OCI-LY1 (cell line): ENCODE measurements around the gene WDR11.

ENCODE experiments used
- H2AFZ ChIP-seq: fragments of 200-600 bp; sonication (generic), shearing (Covaris generic); 2 replicates; pipeline ENCODE4 v1.6.0; 2014; ENCODE audit warnings: antibody characterized with exemption, mild to moderate bottlenecking, low read length
- H3F3A ChIP-seq: fragments of 200-600 bp; sonication (generic), shearing (Covaris generic); 2 replicates; pipeline ENCODE4 v1.6.0; 2014; ENCODE audit warnings: mild to moderate bottlenecking, antibody characterized with exemption, low read length, moderate library complexity; ENCODE audit not compliant: insufficient read depth
- H3K27ac ChIP-seq: fragments of 200-600 bp; sonication (generic); 2 replicates; pipeline ENCODE4 v1.5.1; 2014; ENCODE audit warnings: low read length, mixed run types, mild to moderate bottlenecking, low read depth; ENCODE audit not compliant: poor library complexity, severe bottlenecking
- H3K27me3 ChIP-seq: fragments of 200-600 bp; sonication (generic); 2 replicates; pipeline ENCODE4 v1.6.0; 2014; ENCODE audit warnings: antibody characterized with exemption, mild to moderate bottlenecking, low read length, moderate library complexity; ENCODE audit not compliant: insufficient read depth
- H3K36me3 ChIP-seq: fragments of 200-600 bp; sonication (generic); 2 replicates; pipeline ENCODE4 v1.6.1; 2014; ENCODE audit warnings: mild to moderate bottlenecking, antibody characterized with exemption, low read length, moderate library complexity, mixed read lengths; ENCODE audit not compliant: insufficient read depth
- H3K4me1 ChIP-seq: fragments of 200-600 bp; sonication (generic); 2 replicates; pipeline ENCODE4 v1.5.1; 2014; ENCODE audit warnings: mild to moderate bottlenecking, low read length, moderate library complexity; ENCODE audit not compliant: insufficient read depth, severe bottlenecking
- H3K4me2 ChIP-seq: fragments of 200-600 bp; sonication (generic), shearing (Covaris generic); 2 replicates; pipeline ENCODE4 v1.6.1; 2014; ENCODE audit warnings: low read length
- H3K4me3 ChIP-seq: fragments of 200-600 bp; sonication (generic); 2 replicates; pipeline ENCODE4 v1.5.1; 2014; ENCODE audit warnings: low read length, low read depth, mild to moderate bottlenecking, mixed read lengths; ENCODE audit not compliant: poor library complexity, severe bottlenecking
- H3K79me2 ChIP-seq: fragments of 200-600 bp; shearing (Covaris generic); 2 replicates; pipeline ENCODE4 v1.6.1; 2016; ENCODE audit warnings: mixed run types, low read length, mixed read lengths; ENCODE audit not compliant: insufficient read depth
- H3K9ac ChIP-seq: fragments of 200-600 bp; sonication (generic), shearing (Covaris generic); 2 replicates; pipeline ENCODE4 v1.6.1; 2014; ENCODE audit warnings: mild to moderate bottlenecking, low read length, mixed read lengths
- H3K9me2 ChIP-seq: fragments of 200-600 bp; sonication (generic), shearing (Covaris generic); 2 replicates; pipeline ENCODE4 v1.6.1; 2014; ENCODE audit warnings: low read depth, mild to moderate bottlenecking, low read length, mixed read lengths
- H3K9me3 ChIP-seq: fragments of 200-600 bp; shearing (Covaris generic); 2 replicates; pipeline ENCODE4 v1.6.1; 2014; ENCODE audit warnings: low read length, mixed read lengths
- H4K20me1 ChIP-seq: fragments of 200-600 bp; sonication (generic), shearing (Covaris generic); 2 replicates; pipeline ENCODE4 v1.6.0; 2016; ENCODE audit warnings: mild to moderate bottlenecking, low read length; ENCODE audit not compliant: insufficient read depth
- CTCF ChIP-seq: fragments of 200-600 bp; sonication (generic), shearing (Covaris generic); IDR thresholded peaks from 2 replicates; pipeline ENCODE4 v1.5.1; 2017; ENCODE audit warnings: mild to moderate bottlenecking, antibody characterized with exemption, low read length, moderate library complexity, mixed read lengths
- EZH2 ChIP-seq: fragments of 200-600 bp; sonication (generic), shearing (Covaris generic); IDR thresholded peaks from 2 replicates; pipeline ENCODE4 v1.8.0; 2017; ENCODE audit warnings: borderline replicate concordance, mixed run types, mild to moderate bottlenecking, antibody characterized with exemption, low read length, moderate library complexity, mixed read lengths

Gene WDR11

GRCh38 chr10:120941501-120941900, 90.3 kb downstream of the WDR11 start:
- Histone ChIP-seq H4K20me1 (no peaks in the 10 kb centered on the region), H3K27me3 (peaks cover 5% of the 10 kb centered on the region; the same call in 1 of the 2 replicates), H3K9me3 (no peaks in the 10 kb centered on the region), H3K36me3 (no peaks in the 10 kb centered on the region), H3K9ac (no peak overlapping the region), H3K4me1 (no peaks in the 10 kb centered on the region), H3K4me3 (no peak overlapping the region), H3F3A (no peaks in the 10 kb centered on the region), H3K27ac (no peak overlapping the region), H2AFZ (no peak overlapping the region), H3K9me2 (no peaks in the 10 kb centered on the region), H3K4me2 (no peak overlapping the region), H3K79me2 (no peaks in the 10 kb centered on the region)
- TF ChIP-seq EZH2 (no peak), CTCF (no peak)

GRCh38 chr10:120942806-120943413, 91.7 kb downstream of the WDR11 start:
- no peaks in the 10 kb centered on the region for H3K9me3 ChIP-seq
- no peaks in the 10 kb centered on the region for H3K36me3 ChIP-seq
- no peak overlapping the region for H3K4me2 ChIP-seq
- H3K9ac ChIP-seq: no peak overlapping the region
- no peak for TF ChIP-seq EZH2
- peak; percentile 79 for TF ChIP-seq CTCF
- no peaks in the 10 kb centered on the region for H3F3A ChIP-seq
- H3K27ac ChIP-seq: no peak overlapping the region
- H3K4me3 ChIP-seq: no peak overlapping the region
- no peak overlapping the region for H2AFZ ChIP-seq
- no peaks in the 10 kb centered on the region for H3K9me2 ChIP-seq
- H3K4me1 ChIP-seq: no peaks in the 10 kb centered on the region
- H3K27me3 ChIP-seq: peaks cover 5% of the 10 kb centered on the region; the same call in 1 of the 2 replicates
- no peaks in the 10 kb centered on the region for H3K79me2 ChIP-seq
- no peaks in the 10 kb centered on the region for H4K20me1 ChIP-seq

- H2AFZ ChIP-seq: no peak overlapping the region
- H3K9me3 ChIP-seq: no peaks in the 10 kb centered on the region
- no peaks in the 10 kb centered on the region for H3K4me1 ChIP-seq
- no peaks in the 10 kb centered on the region for H3F3A ChIP-seq
- H4K20me1 ChIP-seq: no peaks in the 10 kb centered on the region
- TF ChIP-seq CTCF (no peak), EZH2 (no peak)
- no peak overlapping the region for H3K27ac ChIP-seq
- no peak overlapping the region for H3K9ac ChIP-seq
- H3K4me3 ChIP-seq: no peak overlapping the region
- no peak overlapping the region for H3K4me2 ChIP-seq
- peaks cover 5% of the 10 kb centered on the region; the same call in 1 of the 2 replicates for H3K27me3 ChIP-seq
- no peaks in the 10 kb centered on the region for H3K79me2 ChIP-seq
- H3K9me2 ChIP-seq: no peaks in the 10 kb centered on the region
- H3K36me3 ChIP-seq: no peaks in the 10 kb centered on the region
Measured at GRCh38 chr10:120943542-120943941, 92.4 kb downstream of the WDR11 start.
